Measurements from ENCODE around the gene DUSP1.

The DUSP1 gene

DNA sequence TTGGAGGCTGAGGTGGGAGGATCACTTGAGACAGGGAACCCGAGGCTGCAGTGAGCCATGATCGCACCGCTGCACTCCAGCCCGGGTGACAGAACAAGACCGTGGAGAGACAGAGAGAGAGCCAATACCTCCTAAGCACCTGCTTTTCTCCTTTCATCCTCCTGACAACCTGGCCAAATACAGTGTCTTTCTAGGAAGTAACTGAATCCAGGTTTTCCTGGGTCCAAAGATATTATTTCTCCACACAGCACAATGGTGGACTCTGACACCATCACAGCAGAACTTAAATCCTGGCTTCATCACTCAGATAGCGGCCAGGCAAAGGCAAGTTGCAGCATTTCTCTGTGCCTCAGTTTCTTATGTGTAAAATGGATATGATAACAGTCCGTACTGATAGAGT is 21.9 kb downstream of the DUSP1 start:
- H3K4me3 ChIP-seq (ENCODE audit: low read length), result no peak overlapping the region
- TF ChIP-seq, protein P1, sequence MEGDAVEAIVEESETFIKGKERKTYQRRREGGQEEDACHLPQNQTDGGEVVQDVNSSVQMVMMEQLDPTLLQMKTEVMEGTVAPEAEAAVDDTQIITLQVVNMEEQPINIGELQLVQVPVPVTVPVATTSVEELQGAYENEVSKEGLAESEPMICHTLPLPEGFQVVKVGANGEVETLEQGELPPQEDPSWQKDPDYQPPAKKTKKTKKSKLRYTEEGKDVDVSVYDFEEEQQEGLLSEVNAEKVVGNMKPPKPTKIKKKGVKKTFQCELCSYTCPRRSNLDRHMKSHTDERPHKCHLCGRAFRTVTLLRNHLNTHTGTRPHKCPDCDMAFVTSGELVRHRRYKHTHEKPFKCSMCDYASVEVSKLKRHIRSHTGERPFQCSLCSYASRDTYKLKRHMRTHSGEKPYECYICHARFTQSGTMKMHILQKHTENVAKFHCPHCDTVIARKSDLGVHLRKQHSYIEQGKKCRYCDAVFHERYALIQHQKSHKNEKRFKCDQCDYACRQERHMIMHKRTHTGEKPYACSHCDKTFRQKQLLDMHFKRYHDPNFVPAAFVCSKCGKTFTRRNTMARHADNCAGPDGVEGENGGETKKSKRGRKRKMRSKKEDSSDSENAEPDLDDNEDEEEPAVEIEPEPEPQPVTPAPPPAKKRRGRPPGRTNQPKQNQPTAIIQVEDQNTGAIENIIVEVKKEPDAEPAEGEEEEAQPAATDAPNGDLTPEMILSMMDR (conservative IDR thresholded peaks at IDR 0.05; ENCODE audit: low read depth, low read length), result no peak
- DNase-seq (ENCODE audit: low read depth), result no peak

DNA sequence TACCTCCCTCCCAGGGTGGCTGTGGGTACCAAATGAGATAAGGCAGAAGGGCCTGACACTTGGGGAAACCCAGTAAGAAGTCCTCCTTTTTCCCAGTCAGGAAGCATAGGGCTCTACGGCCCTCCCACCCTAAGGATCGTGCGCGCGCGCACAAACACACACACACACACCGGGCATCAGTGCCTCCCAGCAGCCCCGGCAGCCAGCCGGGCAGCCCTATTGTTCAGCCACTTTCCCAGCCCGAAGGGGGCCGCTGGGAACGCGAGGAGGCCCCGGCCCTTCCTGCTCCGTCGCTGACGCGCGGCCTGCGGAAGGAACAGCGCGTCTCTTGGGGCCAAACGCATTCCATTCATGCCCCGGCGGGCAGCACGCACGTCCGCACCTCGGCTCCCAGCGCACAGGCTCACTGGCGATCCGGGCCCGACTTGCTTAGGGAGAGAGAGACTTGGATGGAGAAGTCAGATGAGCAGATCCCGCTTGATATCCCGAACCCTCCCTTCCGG is 22.6 kb downstream of the DUSP1 start:
- no peak for DNase-seq (ENCODE audit: low read depth)
- TF ChIP-seq, protein P1 (conservative IDR thresholded peaks at IDR 0.05; ENCODE audit: low read depth, low read length), result no peak
- H3K4me3 ChIP-seq (ENCODE audit: low read length), result no peak overlapping the region

DNA sequence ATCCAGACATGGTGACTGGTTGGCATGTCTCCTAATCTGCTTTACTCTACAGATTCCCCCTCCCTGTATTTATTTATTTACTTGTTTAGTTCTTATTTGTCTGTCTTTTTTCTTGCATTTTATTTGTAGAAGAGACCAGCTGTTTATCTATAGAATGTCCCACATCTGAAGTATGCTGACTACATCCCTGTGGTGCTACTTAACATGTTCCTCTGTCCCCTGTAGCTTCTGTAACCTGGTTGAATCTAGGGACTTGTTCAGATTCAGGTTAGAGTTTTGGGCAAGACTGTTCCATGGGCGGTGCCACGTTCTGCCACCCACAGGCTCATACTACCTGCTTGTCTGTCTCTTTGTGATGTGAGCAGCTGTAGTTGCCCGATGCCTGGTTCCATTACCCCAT is 23.5 kb downstream of the DUSP1 start:
- DNase-seq (ENCODE audit: low read depth), result no peak
- no peak overlapping the region for H3K4me3 ChIP-seq (ENCODE audit: low read length)
- TF ChIP-seq, protein P1 (conservative IDR thresholded peaks at IDR 0.05; ENCODE audit: low read depth, low read length), result no peak

DNA sequence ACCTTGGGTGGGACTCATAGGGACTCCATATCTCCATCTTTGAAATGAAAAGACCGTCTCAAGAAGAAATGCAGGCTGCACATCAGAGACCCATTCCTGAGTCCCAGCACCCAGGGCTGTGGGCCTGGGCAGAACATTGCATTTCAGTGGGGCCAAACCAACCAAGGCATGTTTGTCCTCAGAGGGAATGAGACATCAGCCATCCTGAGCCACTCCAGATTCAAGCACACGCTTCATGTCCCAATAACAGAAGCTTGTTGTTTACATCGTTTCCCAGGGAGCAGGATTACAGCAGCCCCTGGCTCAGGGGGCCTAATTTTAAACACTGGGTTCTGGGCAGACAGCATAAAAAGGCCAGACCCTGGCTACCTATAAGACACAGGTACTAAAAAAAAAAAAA is 24.3 kb downstream of the DUSP1 start:
- TF ChIP-seq, protein P1 (conservative IDR thresholded peaks at IDR 0.05; ENCODE audit: low read depth, low read length), result no peak
- no peak for DNase-seq (ENCODE audit: low read depth)
- H3K4me3 ChIP-seq (ENCODE audit: low read length), result no peak overlapping the region

DNA sequence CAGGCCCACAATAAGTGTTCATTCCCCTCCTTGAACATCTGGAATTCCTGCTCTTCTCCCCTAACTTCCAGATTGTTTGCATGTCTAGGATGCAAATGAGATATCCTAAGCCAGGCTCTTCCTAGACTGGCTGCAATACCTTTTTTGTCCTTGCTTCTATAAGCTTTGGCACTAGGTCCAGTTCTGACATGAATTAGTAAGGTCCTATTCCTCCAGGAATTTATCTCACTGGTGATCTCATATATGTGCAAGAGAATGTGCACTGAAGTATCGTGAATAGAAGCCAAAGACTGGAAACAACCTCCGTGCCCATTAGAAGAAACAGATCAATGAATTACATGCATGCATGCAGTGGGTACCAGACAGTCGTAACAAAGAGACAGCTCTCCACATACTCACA is 25.2 kb downstream of the DUSP1 start:
- DNase-seq (ENCODE audit: low read depth), result no peak
- TF ChIP-seq, protein P1 (conservative IDR thresholded peaks at IDR 0.05; ENCODE audit: low read depth, low read length), result no peak
- no peak overlapping the region for H3K4me3 ChIP-seq (ENCODE audit: low read length)

DNA sequence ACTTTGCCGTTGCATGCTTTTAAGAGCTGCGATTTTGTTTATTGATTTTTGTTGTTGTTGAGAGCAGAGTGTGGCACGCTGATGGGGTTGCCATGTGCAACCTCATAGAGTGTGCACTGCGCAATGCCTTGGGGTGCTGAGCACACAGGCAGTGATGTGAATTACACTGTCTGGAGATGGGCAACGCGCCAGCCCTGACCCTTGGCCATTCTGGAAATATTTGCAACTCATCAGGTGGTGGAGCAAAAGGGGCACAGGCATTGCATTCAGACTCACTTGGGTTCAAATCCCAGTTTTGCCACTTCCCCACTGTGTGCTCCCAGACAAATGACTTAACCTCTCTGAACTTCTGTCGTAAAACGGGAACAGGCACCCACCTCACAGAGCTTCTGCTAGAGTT is 25.6 kb downstream of the DUSP1 start:
- TF ChIP-seq, protein P1 (conservative IDR thresholded peaks at IDR 0.05; ENCODE audit: low read depth, low read length), result no peak
- no peak for DNase-seq (ENCODE audit: low read depth)
- no peak overlapping the region for H3K4me3 ChIP-seq (ENCODE audit: low read length)

DNA sequence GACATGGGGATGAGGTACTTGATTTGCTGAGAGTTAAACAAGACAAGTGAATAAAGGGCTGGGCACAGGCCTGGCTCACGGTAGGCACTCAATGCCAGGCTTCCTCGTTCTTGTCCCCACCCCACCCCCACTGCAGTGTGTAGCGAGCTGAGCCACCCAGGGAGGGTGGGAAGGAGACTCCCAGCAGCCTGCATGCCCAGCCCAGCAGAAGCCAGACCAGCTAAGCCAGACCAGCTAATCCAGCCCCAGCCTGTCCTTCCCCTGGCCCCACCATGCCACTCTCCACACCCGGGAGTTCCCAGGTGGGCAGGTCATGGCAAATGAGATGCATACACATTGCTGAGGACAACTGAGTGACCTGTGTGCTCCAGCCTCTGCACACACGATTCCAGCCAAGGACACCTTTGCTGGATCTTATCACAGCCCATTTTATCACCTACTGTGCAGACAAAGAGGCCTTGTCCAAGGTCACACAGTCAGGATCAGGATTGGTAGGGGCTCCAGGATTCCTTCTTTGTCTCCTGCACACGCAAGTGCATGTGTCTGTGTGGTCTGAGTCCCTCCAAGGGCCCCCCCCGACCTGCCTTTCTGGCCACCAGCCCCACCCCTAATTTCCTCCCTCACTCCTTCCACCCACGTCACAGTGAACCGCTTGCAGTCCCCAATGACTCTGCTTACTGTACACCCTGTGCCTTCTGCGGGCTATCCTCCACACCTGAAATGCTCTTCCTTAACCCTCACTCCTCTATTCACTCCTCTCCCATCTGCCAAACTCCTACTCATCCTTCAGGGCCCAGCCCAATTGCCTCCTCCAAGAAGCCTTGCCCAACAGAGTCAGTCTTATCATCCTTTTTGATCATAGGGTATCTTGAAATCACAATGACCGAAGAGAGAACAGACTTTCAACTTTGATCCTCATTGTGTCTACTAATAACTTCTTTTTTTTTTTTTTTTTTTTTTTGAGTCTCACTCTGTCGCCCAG is 26.6 kb downstream of the DUSP1 start:
- DNase-seq (ENCODE audit: low read depth), result no peak
- H3K4me3 ChIP-seq (ENCODE audit: low read length), result no peak overlapping the region
- TF ChIP-seq, protein P1 (conservative IDR thresholded peaks at IDR 0.05; ENCODE audit: low read depth, low read length), result no peak
